A549 (cell line): Measurements from ENCODE around the gene RWDD1. TPM values are rescaled to one million over a fixed set of nuclear protein-coding genes. Genes with fewer than 3 reads are reported as not detected.

Experiments
- ATAC-seq, 2 experiments: fragments of 200-7000 bp in 1 of 2; fragments of >200 bp in 1 of 2; cut with Nextera tagmentation in 1 of 2; cut with Tn5 transposase in 1 of 2; 3 replicates each; pipeline versions ENCODE4 v1.8.0 to v1.9.1; 2018 to 2020; ENCODE audit warnings: mild to moderate bottlenecking in 1 of 2, moderate library complexity in 1 of 2
- CTCF ChIA-PET: fragments of 300-600 bp; sonication (Branson Sonifier 250); formaldehyde crosslinking; extraction: SDS; loops from one replicate; lab custom pipeline; 2021; ENCODE audit warnings: antibody characterized with exemption, inconsistent platforms; lab: Yijun Ruan, JAX
- POLR2A ChIA-PET: fragments of 350-600 bp; formaldehyde crosslinking; extraction: SDS; loops from one replicate; lab custom pipeline; 2021; ENCODE audit warnings: antibody characterized with exemption, inconsistent platforms; lab: Yijun Ruan, JAX
- DNase-seq, 2 experiments: peaks; one replicate each; pipeline versions ENCODE4 v3.0.0 to v3.0.0-alpha.2; 2011 to 2016; ENCODE audit warnings: low read depth in 1 of 2, low spot score in 1 of 2
- FAIRE-seq: peaks from 2 replicates; lab custom pipeline; 2011; peaks lifted over from hg19 to GRCh38; lab: Jason Lieb, UNC
- H3K27ac ChIP-seq, 2 experiments: fragments of >200 bp; sonication (Bioruptor Twin); formaldehyde crosslinking; 3 replicates each; pipeline ENCODE4 v1.5.1; 2016 to 2017
- H3K4me1 ChIP-seq: fragments of >200 bp; sonication (Bioruptor Twin); formaldehyde crosslinking; 3 replicates; pipeline ENCODE4 v1.6.1; 2016
- H3K4me2 ChIP-seq: fragments of >200 bp; sonication (Bioruptor Twin); formaldehyde crosslinking; 3 replicates; pipeline ENCODE4 v1.6.1; 2016
- H3K4me3 ChIP-seq: fragments of >200 bp; sonication (Bioruptor Twin); formaldehyde crosslinking; 3 replicates; pipeline ENCODE4 v1.5.1; 2016
- H3K9me3 ChIP-seq: fragments of >200 bp; sonication (Bioruptor Twin); formaldehyde crosslinking; 3 replicates; pipeline ENCODE4 v1.6.1; 2016
- CBX2 ChIP-seq: fragments of 200-600 bp; sonication (generic); IDR thresholded peaks from 2 replicates; pipeline ENCODE4 v1.6.1; 2016; ENCODE audit warnings: low read depth, mild to moderate bottlenecking, borderline replicate concordance
- CEBPB ChIP-seq, 2 experiments: fragments of >200 bp in 1 of 2; sonication (Bioruptor Twin) in 1 of 2; formaldehyde crosslinking in 1 of 2; IDR thresholded peaks; 2 replicates each; pipeline ENCODE4 v1.6.1; 2012 to 2016
- EHF ChIP-seq: fragments of 250-450 bp; sonication (Bioruptor Pico); IDR thresholded peaks from 2 replicates; pipeline ENCODE4 v1.5.0; 2020; ENCODE audit warnings: mild to moderate bottlenecking
- EP300 ChIP-seq, 2 experiments: fragments of >200 bp; sonication (Bioruptor Twin); formaldehyde crosslinking; IDR thresholded peaks; 2 replicates in 1 of 2; 3 replicates in 1 of 2; pipeline ENCODE4 v1.6.1; 2016 to 2017
- HDAC2 ChIP-seq: fragments of 200-600 bp; sonication (generic); IDR thresholded peaks from 2 replicates; pipeline ENCODE4 v1.6.1; 2016
- HEYL ChIP-seq: fragments of 250-450 bp; sonication (Bioruptor Pico); IDR thresholded peaks from 2 replicates; pipeline ENCODE4 v1.8.0; 2021; ENCODE audit warnings: mild to moderate bottlenecking, moderate library complexity
- MAZ ChIP-seq: fragments of 150-350 bp; IDR thresholded peaks from 2 replicates; pipeline ENCODE4 v1.6.1; 2014; ENCODE audit warnings: antibody characterized with exemption, low read depth, low read length, borderline replicate concordance
- NPAS2 ChIP-seq: fragments of 250-450 bp; sonication (Bioruptor Pico); IDR thresholded peaks from 2 replicates; pipeline ENCODE4 v1.8.0; 2022; ENCODE audit warnings: mild to moderate bottlenecking, moderate library complexity, borderline replicate concordance
- RAD21 ChIP-seq, 2 experiments: fragments of >200 bp in 1 of 2; sonication (Bioruptor Twin) in 1 of 2; formaldehyde crosslinking in 1 of 2; IDR thresholded peaks in 1 of 2; conservative IDR thresholded peaks in 1 of 2; 2 replicates in 1 of 2; 3 replicates in 1 of 2; pipeline ENCODE4 v1.6.1; 2012 to 2018; ENCODE audit warnings: inconsistent platforms in 1 of 2
- SMC3 ChIP-seq: fragments of >200 bp; sonication (Bioruptor Twin); formaldehyde crosslinking; IDR thresholded peaks from 3 replicates; pipeline ENCODE4 v1.6.1; 2018; ENCODE audit warnings: inconsistent platforms
- SREBF2 ChIP-seq: fragments of 450-650 bp; IDR thresholded peaks from 2 replicates; pipeline ENCODE4 v1.6.1; 2014; ENCODE audit warnings: mild to moderate bottlenecking, moderate library complexity
- TFCP2L1 ChIP-seq: fragments of 250-450 bp; sonication (Bioruptor Pico); IDR thresholded peaks from 2 replicates; pipeline ENCODE4 v1.5.0; 2021; ENCODE audit warnings: mild to moderate bottlenecking
- TP53 ChIP-seq: fragments of 250-450 bp; sonication (Bioruptor Pico); IDR thresholded peaks from 2 replicates; pipeline ENCODE4 v1.5.0; 2021; ENCODE audit warnings: mild to moderate bottlenecking, moderate library complexity
- ZFP36 ChIP-seq: fragments of 450-650 bp; IDR thresholded peaks from 2 replicates; pipeline ENCODE4 v1.6.1; 2014; ENCODE audit warnings: borderline replicate concordance; ENCODE audit not compliant: partially characterized antibody
- ZNF302 ChIP-seq: fragments of 250-450 bp; sonication (Bioruptor Pico); IDR thresholded peaks from 2 replicates; pipeline ENCODE4 v1.9.0; 2021; ENCODE audit warnings: inconsistent platforms, mild to moderate bottlenecking, moderate library complexity
- WGBS: methylation state at CpG from one replicate; pipeline ENCODE4 v1.1.6; 2017; ENCODE audit errors: missing lambda C conversion rate; 5-methylcytosine and 5-hydroxymethylcytosine counted together
- polyA plus RNA-seq, 4 experiments: library from polyadenylated mRNA; depleted of rRNA in 3 of 4; stranded (reverse); fragments of >200 nt; fragmentation: RNase III in 1 of 4; extraction: RNeasy Plus Mini Kit Qiagen cat#74134 plus additional on column Dnase treatment in 1 of 4; gene quantifications; 2 replicates in 3 of 4; 3 replicates in 1 of 4; pipeline ENCODE4 v1.2.3, GENCODE V29; 2011 to 2017
- TF ChIP-seq, protein P1 (sequence below): fragments of >200 bp; sonication (Bioruptor Twin); formaldehyde crosslinking; IDR thresholded peaks from 3 replicates; pipeline ENCODE4 v1.5.1; 2016
- TF ChIP-seq, protein P2 (sequence below): fragments of 250-450 bp; sonication (Bioruptor Pico); IDR thresholded peaks from 2 replicates; pipeline ENCODE4 v1.5.0; 2020; ENCODE audit warnings: low read depth, mild to moderate bottlenecking, moderate library complexity
- TF ChIP-seq, protein P3 (sequence below): IDR thresholded peaks from 2 replicates; pipeline ENCODE4 v1.6.1; 2012
- TF ChIP-seq, protein P4 (sequence below): IDR thresholded peaks from 2 replicates; pipeline ENCODE4 v1.6.1; 2012

The RWDD1 gene
- polyA plus RNA-seq, 2 of the 4 experiments (the other 2 are of a cell fraction) = 32.5 to 47.7 TPM

DNA sequence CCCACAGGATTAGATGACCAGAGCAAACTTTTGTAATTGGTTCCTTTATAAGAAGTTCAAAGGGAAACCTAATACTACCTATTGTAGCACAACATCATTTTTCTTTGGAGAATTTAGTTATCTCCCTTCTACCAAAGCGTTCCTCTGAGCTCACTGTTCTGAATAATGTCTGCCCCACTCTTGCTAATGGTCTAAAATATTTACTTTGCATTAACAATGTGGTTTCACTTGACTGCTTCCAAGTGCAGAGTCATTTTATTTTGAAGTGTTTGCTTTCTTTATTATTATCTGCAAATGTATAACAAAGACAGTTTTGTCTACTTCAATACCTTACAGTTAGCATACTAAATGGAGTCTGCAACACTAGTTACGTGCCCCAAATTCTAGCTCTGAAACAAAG, 40.9 kb upstream of the RWDD1 start (continued):
- no peak for TF ChIP-seq EHF
- TF ChIP-seq, all 56 proteins: peak for 0

DNA sequence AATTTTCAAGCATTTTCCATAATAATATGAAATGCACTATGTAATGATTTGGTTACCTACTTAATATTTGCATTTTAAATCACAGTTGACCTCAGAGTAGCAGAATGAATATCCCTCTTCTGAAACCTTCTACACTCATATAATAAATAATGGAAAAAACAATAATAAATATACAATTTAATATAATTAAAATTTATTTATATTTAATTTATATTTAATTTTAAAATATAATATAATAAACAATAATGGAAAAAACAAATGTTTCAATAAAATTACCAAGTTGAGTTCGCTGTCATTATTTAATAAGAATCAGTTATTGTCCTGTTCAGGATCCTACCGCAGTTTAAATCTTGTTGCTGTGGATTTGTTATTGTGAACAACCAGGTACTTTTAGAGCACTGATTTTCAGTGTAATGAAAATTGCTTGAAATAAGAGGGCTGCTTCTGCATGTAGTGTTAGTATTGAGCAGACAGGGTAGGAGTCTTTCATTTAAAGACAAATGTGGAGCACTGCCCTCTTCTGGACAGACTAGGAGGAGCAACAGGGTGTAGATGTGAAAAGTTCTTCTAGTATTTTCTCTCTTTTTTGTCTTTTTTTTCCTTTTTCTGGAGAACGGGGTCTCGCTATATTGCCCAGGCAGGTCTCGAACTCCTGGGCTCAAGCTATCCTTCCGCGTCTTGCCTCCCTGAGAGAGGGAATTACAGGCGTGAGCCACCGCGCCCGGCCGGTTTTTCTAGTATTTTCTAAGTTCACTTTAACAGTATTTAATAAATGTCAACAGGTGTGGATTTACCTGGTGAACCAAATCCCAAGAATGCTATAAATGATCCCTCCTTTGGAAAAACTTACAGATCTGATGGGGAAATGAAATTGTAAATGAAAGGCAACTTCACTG, 39.4 kb upstream of the RWDD1 start:
- H3K4me2 ChIP-seq = no peak overlapping the region
- H3K9me3 ChIP-seq = no peaks in the 10 kb centered on the region
- ChIA-PET CTCF (interaction anchor here (1.0 to 4.2 kb wide), 8 partner anchors 19 to 263 kb away, joined by 3 to 34 read pairs (median 12); partner anchors contain the start of gene CALHM5), POLR2A (no interaction called here)
- WGBS = 62% methylated on average over 12 of the region's 12 CpGs
- peak; percentile 76 to 89; a peak in 4 of 6 replicates for ATAC-seq
- peaks cover 12% of the 10 kb centered on the region for H3K4me1 ChIP-seq
- peak; percentile 28 to 65 for DNase-seq
- TF ChIP-seq NPAS2 (CRISPR knock-in tag) (no peak), CBX2 (no peak), MAZ (no peak), RAD21 (conservative IDR thresholded peaks at IDR 0.05 in 1 of 2, IDR thresholded peaks at IDR 0.05 in 1 of 2) (peak; percentile 57 to 58), CEBPB (IDR thresholded peaks at IDR 0.05) (no peak), SMC3 (peak; percentile 75), TP53 (CRISPR knock-in tag) (no peak), TFCP2L1 (no peak), HDAC2 (no peak), EP300 (IDR thresholded peaks at IDR 0.05) (no peak)
- TF ChIP-seq, protein P1, sequence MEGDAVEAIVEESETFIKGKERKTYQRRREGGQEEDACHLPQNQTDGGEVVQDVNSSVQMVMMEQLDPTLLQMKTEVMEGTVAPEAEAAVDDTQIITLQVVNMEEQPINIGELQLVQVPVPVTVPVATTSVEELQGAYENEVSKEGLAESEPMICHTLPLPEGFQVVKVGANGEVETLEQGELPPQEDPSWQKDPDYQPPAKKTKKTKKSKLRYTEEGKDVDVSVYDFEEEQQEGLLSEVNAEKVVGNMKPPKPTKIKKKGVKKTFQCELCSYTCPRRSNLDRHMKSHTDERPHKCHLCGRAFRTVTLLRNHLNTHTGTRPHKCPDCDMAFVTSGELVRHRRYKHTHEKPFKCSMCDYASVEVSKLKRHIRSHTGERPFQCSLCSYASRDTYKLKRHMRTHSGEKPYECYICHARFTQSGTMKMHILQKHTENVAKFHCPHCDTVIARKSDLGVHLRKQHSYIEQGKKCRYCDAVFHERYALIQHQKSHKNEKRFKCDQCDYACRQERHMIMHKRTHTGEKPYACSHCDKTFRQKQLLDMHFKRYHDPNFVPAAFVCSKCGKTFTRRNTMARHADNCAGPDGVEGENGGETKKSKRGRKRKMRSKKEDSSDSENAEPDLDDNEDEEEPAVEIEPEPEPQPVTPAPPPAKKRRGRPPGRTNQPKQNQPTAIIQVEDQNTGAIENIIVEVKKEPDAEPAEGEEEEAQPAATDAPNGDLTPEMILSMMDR = peak; percentile 67
- no peak overlapping the region for H3K4me3 ChIP-seq
- no peak for FAIRE-seq
- no peak overlapping the region for H3K27ac ChIP-seq

DNA sequence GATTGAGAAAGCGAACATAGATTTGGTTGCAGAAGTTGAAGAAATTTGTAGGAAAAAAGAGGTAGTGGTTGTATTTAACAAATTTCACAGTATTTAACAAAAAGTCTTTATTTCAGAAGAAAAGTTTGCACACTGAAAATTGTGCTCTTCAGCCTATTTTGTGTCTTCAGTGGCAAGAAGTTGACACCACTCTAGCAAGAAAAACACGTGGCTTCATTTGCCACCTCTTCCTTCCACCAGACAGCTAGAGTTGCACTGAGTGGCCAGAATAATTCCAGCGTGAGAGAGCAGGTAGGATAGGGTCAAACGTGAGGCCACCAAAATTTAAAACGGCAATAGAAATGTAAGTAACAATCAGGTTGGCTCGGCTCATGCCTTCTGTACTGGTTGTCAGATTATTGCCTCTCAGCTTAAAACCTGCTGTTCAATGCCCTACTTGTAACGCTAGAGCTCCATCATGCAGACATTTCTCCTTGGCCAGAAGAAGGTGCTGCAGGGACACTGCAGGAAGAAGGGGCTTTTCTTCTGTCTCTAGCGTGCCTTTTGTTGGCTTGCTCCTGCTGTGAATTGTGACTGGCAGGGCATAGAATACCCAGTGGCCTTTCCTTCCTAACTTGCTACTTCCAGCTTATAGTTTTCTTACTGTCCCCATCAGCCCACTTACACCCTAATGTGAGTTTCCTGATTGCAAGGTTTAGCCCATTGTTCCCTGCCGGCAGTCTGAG, 37.9 kb upstream of the RWDD1 start:
- DNase-seq (peak in 1 of 2 experiments; percentile 18), ATAC-seq (peak; percentile 56 to 71; a peak in 5 of 6 replicates)
- 66% methylated on average over 9 of the region's 9 CpGs for WGBS
- H3K4me3 ChIP-seq = no peak overlapping the region
- ChIA-PET POLR2A (no interaction called here), CTCF (interaction anchor here (1.3 to 4.2 kb wide), 8 partner anchors 21 to 265 kb away, joined by 3 to 34 read pairs (median 12); partner anchors contain the start of gene CALHM5)
- H3K9me3 ChIP-seq = no peaks in the 10 kb centered on the region
- H3K4me1 ChIP-seq = peaks cover 8% of the 10 kb centered on the region
- TF ChIP-seq, protein P2, sequence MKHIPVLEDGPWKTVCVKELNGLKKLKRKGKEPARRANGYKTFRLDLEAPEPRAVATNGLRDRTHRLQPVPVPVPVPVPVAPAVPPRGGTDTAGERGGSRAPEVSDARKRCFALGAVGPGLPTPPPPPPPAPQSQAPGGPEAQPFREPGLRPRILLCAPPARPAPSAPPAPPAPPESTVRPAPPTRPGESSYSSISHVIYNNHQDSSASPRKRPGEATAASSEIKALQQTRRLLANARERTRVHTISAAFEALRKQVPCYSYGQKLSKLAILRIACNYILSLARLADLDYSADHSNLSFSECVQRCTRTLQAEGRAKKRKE (CRISPR knock-in tag) = no peak
- TF ChIP-seq HEYL (no peak), ZFP36 (no peak), SREBF2 (no peak), RAD21 (conservative IDR thresholded peaks at IDR 0.05 in 1 of 2, IDR thresholded peaks at IDR 0.05 in 1 of 2) (no peak), ZNF302 (CRISPR knock-in tag) (no peak)
- TF ChIP-seq, protein P3, sequence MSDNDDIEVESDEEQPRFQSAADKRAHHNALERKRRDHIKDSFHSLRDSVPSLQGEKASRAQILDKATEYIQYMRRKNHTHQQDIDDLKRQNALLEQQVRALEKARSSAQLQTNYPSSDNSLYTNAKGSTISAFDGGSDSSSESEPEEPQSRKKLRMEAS = no peak
- TF ChIP-seq, protein P4, sequence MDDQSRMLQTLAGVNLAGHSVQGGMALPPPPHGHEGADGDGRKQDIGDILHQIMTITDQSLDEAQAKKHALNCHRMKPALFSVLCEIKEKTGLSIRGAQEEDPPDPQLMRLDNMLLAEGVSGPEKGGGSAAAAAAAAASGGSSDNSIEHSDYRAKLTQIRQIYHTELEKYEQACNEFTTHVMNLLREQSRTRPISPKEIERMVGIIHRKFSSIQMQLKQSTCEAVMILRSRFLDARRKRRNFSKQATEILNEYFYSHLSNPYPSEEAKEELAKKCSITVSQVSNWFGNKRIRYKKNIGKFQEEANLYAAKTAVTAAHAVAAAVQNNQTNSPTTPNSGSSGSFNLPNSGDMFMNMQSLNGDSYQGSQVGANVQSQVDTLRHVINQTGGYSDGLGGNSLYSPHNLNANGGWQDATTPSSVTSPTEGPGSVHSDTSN = no peak
- TF ChIP-seq, all 56 proteins: peak for 0
- Histone ChIP-seq H3K4me2 (no peak overlapping the region), H3K27ac (no peak overlapping the region)
- no peak for FAIRE-seq
